ENCODE measurements around the gene B3GNT3.
"Not testable (repeated sequence)": the region's sequence is repeated elsewhere in the genome, so short reads cannot be mapped to it uniquely, and the experiment has no call there.

Gene B3GNT3

DNA sequence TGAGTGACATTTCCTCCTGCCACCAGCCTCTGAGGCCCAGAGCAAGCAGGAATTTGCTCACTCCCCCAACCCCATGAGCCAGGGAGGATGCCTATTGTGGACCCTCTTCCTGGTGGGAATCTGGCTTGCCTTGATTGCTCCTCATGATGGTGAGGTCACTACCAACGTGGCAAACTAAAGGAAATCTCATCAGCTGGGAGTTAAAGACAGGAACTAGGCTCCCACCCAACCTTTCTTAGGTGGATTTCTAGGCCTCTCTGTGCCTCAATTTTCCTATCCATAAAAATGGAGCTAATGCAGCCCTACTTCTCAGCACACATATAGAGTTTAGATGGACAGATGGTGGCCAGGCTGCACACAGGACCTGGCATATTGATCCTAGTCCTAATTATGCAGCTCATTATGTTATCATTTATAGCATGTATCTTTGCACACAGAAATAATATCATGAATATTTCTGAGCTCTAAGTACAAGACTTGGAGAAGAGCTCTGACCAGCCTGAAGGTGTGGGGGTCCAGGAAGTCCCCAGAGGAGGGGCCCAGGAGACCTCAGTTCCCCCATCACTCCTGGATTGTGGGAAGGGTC is 2.0 kb downstream of the B3GNT3 start:
- no peak for DNase-seq (ENCODE audit: low read depth)

DNA sequence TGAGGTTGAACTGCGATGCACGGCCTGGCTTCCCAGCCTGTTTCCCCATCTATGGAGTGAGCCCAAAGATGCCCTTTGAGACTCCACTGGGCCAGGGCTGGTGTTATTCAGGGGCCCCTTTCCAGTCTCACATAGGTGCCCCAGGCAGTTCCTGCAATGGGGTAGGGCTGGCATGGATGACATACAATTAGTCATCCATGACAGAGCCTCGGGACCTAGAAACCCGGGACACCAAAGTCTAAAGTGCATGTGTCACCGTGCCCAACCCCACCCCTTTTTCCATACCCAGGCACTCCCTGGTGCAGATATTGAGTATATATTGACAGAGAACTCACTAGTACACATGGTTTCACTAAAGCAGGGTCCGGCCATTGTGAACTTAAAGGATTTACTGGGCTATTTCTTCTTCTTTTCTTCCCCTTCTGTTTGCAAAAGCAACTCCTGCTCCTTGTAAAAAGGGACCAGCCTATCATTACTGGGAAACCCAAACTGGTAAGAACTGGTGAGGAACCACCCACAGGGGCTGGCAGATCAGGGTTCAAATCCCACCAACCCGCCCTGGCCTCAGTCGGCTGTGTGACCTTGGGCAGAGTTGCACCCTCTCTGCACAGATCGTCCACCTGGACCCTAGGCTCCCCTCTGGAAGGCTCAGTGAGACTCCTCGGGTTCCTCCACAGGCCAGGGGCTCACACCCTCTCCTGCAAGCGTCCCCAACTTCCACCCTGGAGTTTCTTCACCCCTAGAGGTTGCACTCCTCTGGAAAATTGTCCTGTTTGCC is 2.7 kb downstream of the B3GNT3 start:
- peak; percentile 91 for DNase-seq (ENCODE audit: low read depth)

- DNase-seq (ENCODE audit: low read depth): not testable (repeated sequence)
Measured at GRCh38 chr19:17798599-17798998, 3.7 kb downstream of the B3GNT3 start.

DNA sequence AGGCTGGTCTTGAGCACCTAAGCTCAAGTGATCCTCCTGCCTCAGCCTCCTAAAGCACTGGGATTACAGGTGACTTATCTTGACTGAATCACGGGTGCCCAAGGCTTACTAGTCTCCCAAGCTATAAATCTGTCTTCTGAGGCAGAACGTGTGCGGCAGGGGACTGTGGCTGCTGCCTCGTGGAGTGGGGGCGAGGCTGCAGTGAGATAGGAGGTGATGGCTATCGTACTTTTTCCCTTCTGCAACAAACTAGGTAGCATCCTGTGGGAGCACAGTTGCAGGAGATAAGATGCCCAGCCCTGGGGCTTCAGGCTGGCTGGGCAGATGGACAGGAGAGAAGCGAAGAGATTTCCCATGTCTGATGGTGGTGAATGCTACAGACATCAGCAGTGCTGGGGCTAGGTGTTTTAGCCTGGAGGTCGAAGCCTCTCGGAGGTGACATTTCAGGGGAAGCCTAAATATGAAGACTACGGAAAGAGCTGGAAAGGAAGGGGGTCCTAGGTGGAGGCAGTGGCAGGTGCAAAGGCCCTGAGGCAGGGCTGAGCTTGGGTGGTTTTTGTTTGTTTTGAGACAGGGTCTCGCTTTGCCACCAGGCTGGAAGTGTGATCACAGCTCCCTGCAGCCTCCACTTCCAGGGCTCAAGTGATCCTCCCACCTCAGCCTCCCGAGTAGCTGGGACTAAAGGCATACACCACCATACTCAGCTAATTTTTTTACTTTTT is 7.4 kb downstream of the B3GNT3 start:
- no peak for DNase-seq (ENCODE audit: low read depth)

DNA sequence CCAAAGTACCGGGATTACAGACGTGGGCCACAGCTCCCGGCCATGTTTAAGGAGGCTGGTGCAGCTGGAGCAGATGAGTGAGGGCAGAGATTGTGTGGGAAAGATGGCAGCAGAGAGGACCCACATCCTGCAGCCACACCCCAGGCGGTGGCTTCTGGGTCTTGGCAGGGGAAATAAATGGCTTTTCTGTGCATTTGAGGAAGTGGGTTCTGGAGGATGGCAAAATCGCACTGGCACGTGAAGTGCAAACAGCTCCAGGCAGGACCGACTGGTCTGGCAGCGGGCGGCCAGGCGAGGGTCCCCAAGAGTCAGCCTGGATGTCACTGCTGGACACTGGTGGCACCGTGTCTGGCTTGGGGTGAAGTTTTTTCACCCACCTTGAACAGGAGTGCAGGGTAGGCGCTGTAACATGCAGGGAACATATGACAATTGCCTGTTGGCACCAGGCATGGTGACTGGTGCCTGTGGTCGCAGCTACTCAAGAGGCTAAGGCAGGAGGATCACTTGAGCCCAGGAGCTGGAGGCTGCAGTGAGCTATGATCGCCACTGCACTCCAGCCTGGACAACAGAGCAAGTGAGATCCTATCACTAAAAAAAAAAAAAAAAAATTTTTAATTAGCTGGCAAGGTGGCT is 8.4 kb downstream of the B3GNT3 start:
- no peak for DNase-seq (ENCODE audit: low read depth)

GRCh38 chr19:17805427-17805826 is 10.5 kb downstream of the B3GNT3 start:
- no peak for DNase-seq (ENCODE audit: low read depth)

DNA sequence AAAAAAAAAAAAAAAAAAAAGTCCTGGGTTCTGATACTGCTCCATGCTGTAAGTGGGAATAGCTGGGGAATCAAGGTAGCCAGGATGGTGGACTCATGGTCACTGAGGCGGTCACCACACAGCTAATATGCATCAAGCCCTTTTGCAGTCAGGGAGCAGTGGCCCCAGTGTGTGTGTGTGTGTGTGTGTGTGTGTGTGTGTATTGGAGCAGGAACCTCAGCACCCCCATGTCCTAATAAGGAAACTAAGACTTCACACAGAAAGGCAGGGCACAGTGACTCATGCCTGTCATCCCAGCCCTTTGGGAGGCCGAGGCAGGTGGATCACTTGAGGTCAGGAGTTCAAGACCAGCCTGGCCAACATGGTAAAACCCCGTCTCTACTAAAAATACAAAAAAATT is 12.0 kb downstream of the B3GNT3 start:
- DNase-seq (ENCODE audit: low read depth): no peak

DNA sequence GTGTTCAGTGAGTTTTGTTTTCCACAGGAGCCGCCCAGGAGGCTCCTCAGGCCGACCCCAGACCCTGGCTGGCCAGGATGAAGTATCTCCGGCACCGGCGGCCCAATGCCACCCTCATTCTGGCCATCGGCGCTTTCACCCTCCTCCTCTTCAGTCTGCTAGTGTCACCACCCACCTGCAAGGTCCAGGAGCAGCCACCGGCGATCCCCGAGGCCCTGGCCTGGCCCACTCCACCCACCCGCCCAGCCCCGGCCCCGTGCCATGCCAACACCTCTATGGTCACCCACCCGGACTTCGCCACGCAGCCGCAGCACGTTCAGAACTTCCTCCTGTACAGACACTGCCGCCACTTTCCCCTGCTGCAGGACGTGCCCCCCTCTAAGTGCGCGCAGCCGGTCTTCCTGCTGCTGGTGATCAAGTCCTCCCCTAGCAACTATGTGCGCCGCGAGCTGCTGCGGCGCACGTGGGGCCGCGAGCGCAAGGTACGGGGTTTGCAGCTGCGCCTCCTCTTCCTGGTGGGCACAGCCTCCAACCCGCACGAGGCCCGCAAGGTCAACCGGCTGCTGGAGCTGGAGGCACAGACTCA is 12.9 kb downstream of the B3GNT3 start:
- no peak for DNase-seq (ENCODE audit: low read depth)

- DNase-seq (ENCODE audit: low read depth): no peak
Measured at GRCh38 chr19:17811103-17811502, 16.2 kb downstream of the B3GNT3 start.

DNA sequence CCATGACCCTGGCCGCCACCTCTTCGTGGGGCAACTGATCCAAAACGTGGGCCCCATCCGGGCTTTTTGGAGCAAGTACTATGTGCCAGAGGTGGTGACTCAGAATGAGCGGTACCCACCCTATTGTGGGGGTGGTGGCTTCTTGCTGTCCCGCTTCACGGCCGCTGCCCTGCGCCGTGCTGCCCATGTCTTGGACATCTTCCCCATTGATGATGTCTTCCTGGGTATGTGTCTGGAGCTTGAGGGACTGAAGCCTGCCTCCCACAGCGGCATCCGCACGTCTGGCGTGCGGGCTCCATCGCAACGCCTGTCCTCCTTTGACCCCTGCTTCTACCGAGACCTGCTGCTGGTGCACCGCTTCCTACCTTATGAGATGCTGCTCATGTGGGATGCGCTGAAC is 16.7 kb downstream of the B3GNT3 start:
- DNase-seq (ENCODE audit: low read depth): no peak

DNA sequence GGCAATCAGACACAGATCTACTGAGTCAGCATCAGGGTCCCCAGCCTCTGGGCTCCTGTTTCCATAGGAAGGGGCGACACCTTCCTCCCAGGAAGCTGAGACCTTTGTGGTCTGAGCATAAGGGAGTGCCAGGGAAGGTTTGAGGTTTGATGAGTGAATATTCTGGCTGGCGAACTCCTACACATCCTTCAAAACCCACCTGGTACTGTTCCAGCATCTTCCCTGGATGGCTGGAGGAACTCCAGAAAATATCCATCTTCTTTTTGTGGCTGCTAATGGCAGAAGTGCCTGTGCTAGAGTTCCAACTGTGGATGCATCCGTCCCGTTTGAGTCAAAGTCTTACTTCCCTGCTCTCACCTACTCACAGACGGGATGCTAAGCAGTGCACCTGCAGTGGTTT is 17.2 kb downstream of the B3GNT3 start:
- no peak for DNase-seq (ENCODE audit: low read depth)

DNA sequence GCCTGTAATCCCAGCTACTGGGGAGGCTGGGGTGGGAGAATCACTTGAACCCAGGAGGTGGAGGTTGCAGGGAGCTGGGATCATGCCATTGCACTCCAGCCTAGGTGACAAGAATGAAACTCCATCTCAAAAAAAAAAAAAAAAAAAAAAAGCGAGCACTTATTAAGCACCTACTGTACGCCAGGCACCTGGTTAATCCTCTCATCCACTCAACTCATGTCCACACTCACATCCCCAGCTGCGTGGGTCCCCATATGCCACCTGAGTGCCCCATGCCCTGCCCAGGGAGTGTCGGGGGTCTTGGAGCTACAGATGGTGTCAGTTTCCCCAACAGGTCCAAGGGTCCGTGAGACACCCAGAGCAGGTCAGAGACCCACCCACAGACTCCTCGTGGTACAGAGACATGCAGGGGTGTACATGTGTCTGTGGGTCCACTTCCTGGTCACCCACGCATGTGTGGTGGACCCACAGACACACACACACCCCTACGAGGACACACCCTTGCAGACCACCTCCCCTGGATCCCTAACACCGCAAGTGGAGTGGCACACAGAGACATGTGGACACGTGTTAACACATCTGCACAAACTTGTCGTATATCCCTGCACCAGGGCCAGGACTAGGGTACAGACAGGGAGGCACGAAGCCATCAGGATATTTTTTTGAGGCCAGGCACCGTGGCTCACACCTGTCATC is 22.9 kb downstream of the B3GNT3 start:
- no peak for DNase-seq (ENCODE audit: low read depth)

DNA sequence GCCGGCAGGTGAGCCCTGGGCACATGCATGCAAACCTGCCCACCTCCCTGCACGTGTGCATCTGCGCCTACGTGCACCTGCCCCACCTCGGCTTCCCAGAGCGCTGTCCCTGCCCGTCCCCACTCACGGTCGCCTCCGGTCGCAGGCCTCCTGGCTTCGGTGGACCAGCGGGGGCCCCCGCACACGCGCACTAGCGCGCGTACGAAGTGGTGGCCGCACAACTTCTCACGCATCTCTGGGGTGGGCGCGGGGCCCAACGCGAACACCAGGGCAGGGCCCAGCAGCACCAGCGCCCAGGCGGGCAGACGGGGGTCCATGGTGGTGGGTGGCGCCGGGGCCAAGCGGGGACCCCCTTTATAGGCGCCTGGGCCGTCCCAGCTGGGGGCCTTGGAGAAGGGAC is 26.3 kb downstream of the B3GNT3 start, which contains the start of gene INSL3:
Gene INSL3 (minus strand): TSS at position 330 of the 400 bp plus-strand sequence. CDS start 13 bp downstream, at position 317.
- DNase-seq (ENCODE audit: low read depth): no peak

GRCh38 chr19:17824339-17824738 is 29.4 kb downstream of the B3GNT3 start:
- no peak for DNase-seq (ENCODE audit: low read depth)

- DNase-seq (ENCODE audit: low read depth): no peak
Measured at GRCh38 chr19:17826508-17827056, 31.6 kb downstream of the B3GNT3 start.

DNA sequence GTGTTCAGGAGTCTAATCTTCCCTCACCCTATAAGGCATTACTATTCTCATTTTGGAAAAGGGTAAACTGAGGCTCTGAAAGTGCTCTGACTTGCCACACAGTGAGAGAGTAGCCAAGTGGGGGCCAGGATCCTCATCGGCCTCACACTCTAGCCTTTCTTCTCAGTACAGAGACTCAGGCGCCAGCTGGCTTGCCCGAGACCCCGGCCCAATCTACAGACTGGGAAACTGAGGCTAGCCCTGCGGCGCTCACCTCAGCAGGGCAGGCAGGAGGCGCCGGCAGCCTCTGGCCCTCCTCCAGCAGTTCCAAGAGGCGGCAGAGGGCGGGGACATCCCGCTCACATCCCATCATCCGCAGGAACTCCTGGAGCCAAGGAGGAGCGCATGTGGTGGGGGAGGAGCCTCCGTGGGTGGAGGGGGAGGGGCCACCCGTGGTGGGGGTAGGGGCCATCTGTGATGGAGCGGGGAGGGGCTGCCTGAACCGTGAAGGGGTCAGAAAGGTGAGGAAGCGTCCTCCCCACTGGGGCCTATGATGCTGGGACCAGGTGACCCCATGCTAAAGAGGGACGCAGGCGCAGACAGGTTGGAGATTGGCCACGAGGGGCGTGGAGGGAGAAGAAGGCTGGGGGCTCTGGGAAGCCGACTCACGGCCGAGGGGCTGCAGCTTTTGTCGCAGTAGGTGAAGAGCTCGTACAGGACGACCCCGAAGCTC is 35.1 kb downstream of the B3GNT3 start:
- no peak for DNase-seq (ENCODE audit: low read depth)

GRCh38 chr19:17830567-17831418 is 35.9 kb downstream of the B3GNT3 start:
- peak; percentile 48 for DNase-seq (ENCODE audit: low read depth)

DNA sequence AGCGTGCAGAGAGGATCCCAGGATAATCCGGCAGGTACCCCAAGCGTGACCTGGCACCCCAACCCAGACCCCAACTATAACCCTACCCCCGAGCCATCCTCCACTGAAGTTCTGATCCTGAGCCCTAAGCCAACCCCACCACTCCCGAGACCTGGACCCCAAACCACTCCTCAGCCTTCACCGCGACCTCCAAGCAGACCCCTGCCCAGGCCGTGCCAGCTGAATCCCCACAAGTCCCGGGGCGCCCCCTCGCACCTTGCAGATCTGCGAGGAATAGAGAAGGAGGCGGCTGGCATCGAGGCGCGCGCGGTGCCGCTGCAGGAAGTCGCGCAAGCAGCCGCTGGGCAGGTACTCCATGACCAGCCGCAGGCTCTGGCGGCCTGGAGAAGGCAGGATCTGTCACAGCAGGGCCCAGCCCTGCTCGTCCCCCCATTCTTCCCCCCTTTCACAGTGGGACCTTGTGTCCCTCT is 36.5 kb downstream of the B3GNT3 start:
- no peak for DNase-seq (ENCODE audit: low read depth)

GRCh38 chr19:17832443-17833208 is 37.7 kb downstream of the B3GNT3 start:
- no peak for DNase-seq (ENCODE audit: low read depth)

All from ELR (cell line).